LNCaP clone FGC (cell line): Measurements from ENCODE around the gene SBSN.
A peak's percentile ranks its signal among the peaks of the same experiment; 100 is the strongest.

Experiments used
- DNase-seq: peaks from one replicate; pipeline ENCODE4 v3.0.0-alpha.2; 2011; ENCODE audit warnings: low read depth
- H3K4me3 ChIP-seq: 2 replicates; pipeline ENCODE4 v1.5.1; 2011; ENCODE audit warnings: mild to moderate bottlenecking, low read depth, low read length, control low read depth
- CTCF ChIP-seq: IDR thresholded peaks from 2 replicates; pipeline ENCODE4 v1.5.1; 2012; ENCODE audit warnings: mild to moderate bottlenecking; ENCODE audit not compliant: control insufficient read depth, insufficient read depth; ENCODE audit errors: extremely low read depth

SBSN gene

GRCh38 chr19:35495107-35496064, 32.7 kb downstream of the SBSN start:
- no peak overlapping the region for H3K4me3 ChIP-seq
- peak; percentile 91 for TF ChIP-seq CTCF
- peak; percentile 32 for DNase-seq

- no peak for TF ChIP-seq CTCF
Measured at GRCh38 chr19:35493971-35494370, 34.1 kb downstream of the SBSN start.

GRCh38 chr19:35491836-35492360, 36.2 kb downstream of the SBSN start:
- DNase-seq, result no peak
- TF ChIP-seq CTCF, result no peak
- no peak overlapping the region for H3K4me3 ChIP-seq

More at GRCh38 chr19:35493971-35494370, 34.1 kb downstream of the SBSN start:
- no peak for DNase-seq
- no peak overlapping the region for H3K4me3 ChIP-seq

GRCh38 chr19:35490364-35490763, 37.7 kb downstream of the SBSN start, which contains the start of gene KRTDAP:
KRTDAP (minus strand) TSS chr19:35490464; CDS start chr19:35490442, 22 bp downstream.
- no peak for DNase-seq
- no peak for TF ChIP-seq CTCF

GRCh38 chr19:35488677-35489076, 39.4 kb downstream of the SBSN start:
- no peak for TF ChIP-seq CTCF
- DNase-seq, result no peak

More at GRCh38 chr19:35490364-35490763, 37.7 kb downstream of the SBSN start, which contains the start of gene KRTDAP:
- H3K4me3 ChIP-seq, result no peak within 1 kb of the TSS

GRCh38 chr19:35487656-35488182, 40.4 kb downstream of the SBSN start:
- TF ChIP-seq CTCF, result no peak
- DNase-seq, result no peak

More at GRCh38 chr19:35488677-35489076, 39.4 kb downstream of the SBSN start:
- no peak overlapping the region for H3K4me3 ChIP-seq

More at GRCh38 chr19:35487656-35488182, 40.4 kb downstream of the SBSN start:
- H3K4me3 ChIP-seq, result no peak overlapping the region
